Endodermal cell (in vitro differentiated cells): ENCODE data around the gene CNTNAP4. TPM values are rescaled to one million over a fixed set of nuclear protein-coding genes. Genes with fewer than 3 reads are reported as not detected.

Experiments used
- DNase-seq: peaks from one replicate; pipeline ENCODE4 v3.0.0-alpha.2; 2017
- H3K27ac ChIP-seq: 2 replicates; pipeline ENCODE4 v1.5.1; 2013; ENCODE audit warnings: mild to moderate bottlenecking, low read depth, low read length, moderate library complexity
- H3K27me3 ChIP-seq: 2 replicates; pipeline ENCODE4 v1.6.1; 2013; ENCODE audit warnings: mild to moderate bottlenecking, low read length, moderate library complexity; ENCODE audit not compliant: insufficient read depth, control insufficient read depth, poor library complexity, severe bottlenecking
- H3K36me3 ChIP-seq: 2 replicates; pipeline ENCODE4 v1.7.0; 2013; ENCODE audit warnings: mild to moderate bottlenecking, low read length, moderate library complexity; ENCODE audit not compliant: control insufficient read depth, insufficient read depth
- H3K4me1 ChIP-seq: one replicate; pipeline ENCODE4 v1.7.0; 2013; ENCODE audit warnings: low read length; ENCODE audit not compliant: control insufficient read depth, insufficient read depth
- H3K4me3 ChIP-seq: 2 replicates; pipeline ENCODE4 v1.5.1; 2013; ENCODE audit warnings: mild to moderate bottlenecking, low read length, moderate library complexity
- H3K9ac ChIP-seq: 2 replicates; pipeline ENCODE4 v1.6.1; 2013; ENCODE audit warnings: mild to moderate bottlenecking, low read length, moderate library complexity; ENCODE audit not compliant: poor library complexity, severe bottlenecking; ENCODE audit errors: extremely low read depth
- H3K9me3 ChIP-seq: 2 replicates; pipeline ENCODE4 v1.6.1; 2013; ENCODE audit warnings: mild to moderate bottlenecking, low read length, moderate library complexity; ENCODE audit not compliant: control insufficient read depth
- H3K27ac Mint-ChIP-seq: 2 replicates; pipeline ENCODE4 v1.8.0; 2020; ENCODE audit warnings: mixed read lengths
- H3K27me3 Mint-ChIP-seq: 2 replicates; pipeline ENCODE4 v1.8.0; 2021; ENCODE audit warnings: mild to moderate bottlenecking, mixed read lengths; ENCODE audit not compliant: insufficient read depth
- H3K36me3 Mint-ChIP-seq: 2 replicates; pipeline ENCODE4 v1.8.0; 2020; ENCODE audit warnings: low read depth, mixed read lengths
- H3K4me1 Mint-ChIP-seq: 2 replicates; pipeline ENCODE4 v1.8.0; 2020; ENCODE audit warnings: mixed read lengths
- H3K4me3 Mint-ChIP-seq: 2 replicates; pipeline ENCODE4 v1.8.0; 2020; ENCODE audit warnings: mild to moderate bottlenecking, moderate library complexity, mixed read lengths
- H3K9me3 Mint-ChIP-seq: 2 replicates; pipeline ENCODE4 v1.8.0; 2020; ENCODE audit warnings: mild to moderate bottlenecking, mixed read lengths
- CTCF ChIP-seq: fragments of 200-600 bp; sonication (generic); conservative IDR thresholded peaks from 2 replicates; pipeline ENCODE4 v1.5.0; 2021; ENCODE audit warnings: antibody characterized with exemption, mild to moderate bottlenecking
- WGBS, 2 experiments: methylation state at CpG; one replicate each; pipeline versions ENCODE4 v1.1.5 to v1.1.7; 2013; ENCODE audit warnings: missing lambda C conversion rate in 2 of 2, mixed read lengths in 1 of 2; ENCODE audit not compliant: insufficient coverage in 1 of 2, insufficient read length in 1 of 2; 5-methylcytosine and 5-hydroxymethylcytosine counted together
- total RNA-seq, 2 donors: library from RNA; stranded (reverse); fragmentation: NEBNext Ultra II Directional in 1 of 2; extraction: Animal tissue kit (Norgen Biotek cat#: 25700) in 1 of 2; gene quantifications; 2 replicates in 1 of 2; 3 replicates in 1 of 2; pipeline ENCODE4 v1.2.1, GENCODE V29; 2021

Gene CNTNAP4
- total RNA-seq, 2 donors from 2014 or later: 0.24 to 0.55 TPM

DNA sequence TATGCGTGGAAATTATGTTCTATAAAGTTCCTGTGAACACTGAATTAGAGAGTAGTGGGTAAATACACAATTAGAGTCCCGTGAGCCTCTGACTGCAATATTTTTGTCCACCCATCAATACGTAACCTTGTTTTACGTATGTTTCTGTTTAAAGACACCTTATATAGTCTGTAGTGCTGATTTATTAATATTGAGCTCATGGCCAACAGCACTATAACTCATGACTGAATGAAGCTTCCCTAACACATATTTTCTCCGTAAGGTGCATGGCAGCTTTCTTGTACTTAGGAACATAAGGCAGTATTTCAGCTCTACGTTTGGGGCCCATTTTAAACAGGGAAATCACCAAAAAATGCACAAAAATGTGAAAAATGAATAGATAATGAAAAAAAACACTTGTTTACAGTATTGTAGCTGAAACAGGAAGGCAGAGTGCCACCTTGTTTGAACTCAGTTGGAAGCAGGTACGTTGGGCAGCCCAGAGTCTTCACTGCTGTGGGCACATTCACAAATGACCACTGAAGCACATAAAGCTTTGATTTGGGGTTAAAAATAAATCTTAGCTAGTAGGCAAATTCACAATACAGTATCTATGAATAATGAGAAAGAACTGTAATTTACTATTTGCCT lies 108.5 kb downstream of the CNTNAP4 start:
- H3K27ac ChIP-seq: no peak overlapping the region
- H3K36me3 Mint-ChIP-seq: no peaks in the 10 kb centered on the region
- TF ChIP-seq CTCF: no peak
- no peak overlapping the region for H3K9ac ChIP-seq
- H3K27me3 ChIP-seq: no peaks in the 10 kb centered on the region
- H3K27ac Mint-ChIP-seq: no peak overlapping the region
- H3K4me3 ChIP-seq: no peak overlapping the region
- no peak for DNase-seq
- H3K4me1 ChIP-seq: no peaks in the 10 kb centered on the region
- H3K4me1 Mint-ChIP-seq: peaks cover 11% of the 10 kb centered on the region
- H3K4me3 Mint-ChIP-seq: no peak overlapping the region
- H3K27me3 Mint-ChIP-seq: no peaks in the 10 kb centered on the region
- 93 to 95% methylated on average over 3 to 7 of the region's 7 CpGs for WGBS, 2 experiments
- H3K9me3 ChIP-seq: no peaks in the 10 kb centered on the region
- H3K9me3 Mint-ChIP-seq: no peaks in the 10 kb centered on the region
- no peaks in the 10 kb centered on the region for H3K36me3 ChIP-seq

- Mint-ChIP-seq H3K27me3 (no peaks in the 10 kb centered on the region), H3K4me1 (peaks cover 16% of the 10 kb centered on the region), H3K36me3 (no peaks in the 10 kb centered on the region), H3K4me3 (no peak overlapping the region), H3K27ac (no peak overlapping the region), H3K9me3 (no peaks in the 10 kb centered on the region)
- Histone ChIP-seq H3K36me3 (no peaks in the 10 kb centered on the region), H3K9me3 (no peaks in the 10 kb centered on the region), H3K4me1 (no peaks in the 10 kb centered on the region), H3K9ac (no peak overlapping the region), H3K27ac (no peak overlapping the region), H3K27me3 (no peaks in the 10 kb centered on the region), H3K4me3 (no peak overlapping the region)
- no peak for DNase-seq
- no peak for TF ChIP-seq CTCF
These were observed 109.6 kb downstream of the CNTNAP4 start for GRCh38 chr16:76386784-76387183.

DNA sequence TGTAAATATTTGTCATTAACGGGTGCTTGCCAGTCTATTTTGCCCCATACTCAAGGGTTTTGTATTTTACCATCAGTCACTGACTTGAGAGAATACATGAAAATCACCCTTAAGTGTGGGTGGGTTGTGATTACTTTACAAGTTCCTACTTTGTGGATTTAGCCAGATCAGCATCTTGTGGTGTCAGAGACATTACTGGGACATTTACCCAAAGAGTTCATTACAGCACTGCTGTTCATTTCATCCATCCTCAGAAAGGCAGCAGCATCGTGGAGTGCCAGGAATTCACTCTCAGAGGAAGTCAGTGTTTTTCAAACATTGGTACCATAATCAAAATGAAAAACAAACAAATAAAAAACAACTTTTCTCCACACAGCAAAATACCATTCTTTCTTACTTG lies 110.8 kb downstream of the CNTNAP4 start:
- Mint-ChIP-seq H3K27ac (no peak overlapping the region), H3K4me3 (no peak overlapping the region), H3K27me3 (no peaks in the 10 kb centered on the region), H3K9me3 (no peaks in the 10 kb centered on the region), H3K4me1 (peaks cover 16% of the 10 kb centered on the region), H3K36me3 (no peaks in the 10 kb centered on the region)
- Histone ChIP-seq H3K27ac (no peak overlapping the region), H3K9ac (no peak overlapping the region), H3K4me3 (no peak overlapping the region), H3K4me1 (no peaks in the 10 kb centered on the region), H3K9me3 (no peaks in the 10 kb centered on the region), H3K36me3 (no peaks in the 10 kb centered on the region), H3K27me3 (no peaks in the 10 kb centered on the region)
- 68% methylated on average over 2 of the region's 2 CpGs; no CpG with 5 or more reads in 1 of the 2 experiments for WGBS, 2 experiments
- no peak for DNase-seq
- no peak for TF ChIP-seq CTCF
